ENCODE measurements around the gene MYO10.

DNA sequence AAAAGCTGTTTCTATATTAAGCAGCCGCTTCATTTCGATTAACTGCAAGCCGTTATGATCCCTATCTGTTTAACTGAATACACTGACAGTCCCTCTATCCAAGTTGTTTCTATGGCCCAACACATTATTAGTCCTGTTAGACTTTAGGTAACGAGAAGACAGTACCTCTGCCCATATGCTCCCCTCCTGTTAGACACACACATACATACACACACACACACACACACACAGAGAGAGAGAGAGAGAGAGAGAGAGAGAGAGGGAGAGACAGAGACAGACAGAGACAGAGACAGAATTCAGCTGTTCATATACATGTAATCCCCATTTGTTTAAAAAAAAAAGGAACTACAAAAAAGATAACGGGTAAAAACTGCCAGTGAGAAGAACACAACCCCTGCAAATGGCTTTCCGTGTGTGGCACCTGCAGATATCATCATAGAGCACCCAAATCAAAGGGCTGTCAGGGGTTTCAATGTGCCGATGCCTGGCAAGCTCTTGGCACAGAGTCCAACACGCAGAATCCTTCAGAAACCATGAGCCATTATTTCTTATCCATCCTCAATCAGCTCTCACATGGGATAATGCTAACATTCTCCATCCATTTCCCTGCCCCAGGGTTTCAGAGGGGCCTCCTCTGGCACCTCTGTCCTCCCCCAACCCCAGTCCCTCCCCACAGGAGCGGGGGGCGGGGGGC, 144.0 kb downstream of the MYO10 start:
- no peak for TF ChIP-seq CEBPB (IDR thresholded peaks at IDR 0.05)
- TF ChIP-seq TAF1 (IDR thresholded peaks at IDR 0.05; ENCODE audit: low read depth) = no peak
- no peak for TF ChIP-seq RAD21 (IDR thresholded peaks at IDR 0.05; ENCODE audit: low read depth)
- no peak for TF ChIP-seq CREB1 (IDR thresholded peaks at IDR 0.05; ENCODE audit: low read depth)
- no peak for TF ChIP-seq EP300 (IDR thresholded peaks at IDR 0.05; ENCODE audit: borderline replicate concordance)
- TF ChIP-seq, protein P1, sequence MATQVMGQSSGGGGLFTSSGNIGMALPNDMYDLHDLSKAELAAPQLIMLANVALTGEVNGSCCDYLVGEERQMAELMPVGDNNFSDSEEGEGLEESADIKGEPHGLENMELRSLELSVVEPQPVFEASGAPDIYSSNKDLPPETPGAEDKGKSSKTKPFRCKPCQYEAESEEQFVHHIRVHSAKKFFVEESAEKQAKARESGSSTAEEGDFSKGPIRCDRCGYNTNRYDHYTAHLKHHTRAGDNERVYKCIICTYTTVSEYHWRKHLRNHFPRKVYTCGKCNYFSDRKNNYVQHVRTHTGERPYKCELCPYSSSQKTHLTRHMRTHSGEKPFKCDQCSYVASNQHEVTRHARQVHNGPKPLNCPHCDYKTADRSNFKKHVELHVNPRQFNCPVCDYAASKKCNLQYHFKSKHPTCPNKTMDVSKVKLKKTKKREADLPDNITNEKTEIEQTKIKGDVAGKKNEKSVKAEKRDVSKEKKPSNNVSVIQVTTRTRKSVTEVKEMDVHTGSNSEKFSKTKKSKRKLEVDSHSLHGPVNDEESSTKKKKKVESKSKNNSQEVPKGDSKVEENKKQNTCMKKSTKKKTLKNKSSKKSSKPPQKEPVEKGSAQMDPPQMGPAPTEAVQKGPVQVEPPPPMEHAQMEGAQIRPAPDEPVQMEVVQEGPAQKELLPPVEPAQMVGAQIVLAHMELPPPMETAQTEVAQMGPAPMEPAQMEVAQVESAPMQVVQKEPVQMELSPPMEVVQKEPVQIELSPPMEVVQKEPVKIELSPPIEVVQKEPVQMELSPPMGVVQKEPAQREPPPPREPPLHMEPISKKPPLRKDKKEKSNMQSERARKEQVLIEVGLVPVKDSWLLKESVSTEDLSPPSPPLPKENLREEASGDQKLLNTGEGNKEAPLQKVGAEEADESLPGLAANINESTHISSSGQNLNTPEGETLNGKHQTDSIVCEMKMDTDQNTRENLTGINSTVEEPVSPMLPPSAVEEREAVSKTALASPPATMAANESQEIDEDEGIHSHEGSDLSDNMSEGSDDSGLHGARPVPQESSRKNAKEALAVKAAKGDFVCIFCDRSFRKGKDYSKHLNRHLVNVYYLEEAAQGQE (IDR thresholded peaks at IDR 0.05; ENCODE audit: low read depth) = no peak
- TF ChIP-seq YY1 (IDR thresholded peaks at IDR 0.05; ENCODE audit: low read depth) = no peak
- TF ChIP-seq, protein P2, sequence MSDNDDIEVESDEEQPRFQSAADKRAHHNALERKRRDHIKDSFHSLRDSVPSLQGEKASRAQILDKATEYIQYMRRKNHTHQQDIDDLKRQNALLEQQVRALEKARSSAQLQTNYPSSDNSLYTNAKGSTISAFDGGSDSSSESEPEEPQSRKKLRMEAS (IDR thresholded peaks at IDR 0.05) = no peak
